H1 (cell line): Measurements from ENCODE around the gene TNNT3. TPM values are rescaled to one million over a fixed set of nuclear protein-coding genes. Genes with fewer than 3 reads are reported as not detected.

Source experiments
- PHF8 ChIP-seq: fragments of 200-600 bp; sonication (generic); conservative IDR thresholded peaks from 2 replicates; pipeline ENCODE4 v1.7.1; 2012; ENCODE audit warnings: low read depth, mild to moderate bottlenecking, inconsistent platforms, low read length, moderate library complexity
- polyA plus RNA-seq, 7 experiments: library from polyadenylated mRNA; depleted of rRNA in 3 of 7; stranded (reverse) in 5 of 7; unstranded in 2 of 7; fragments of >200 nt in 5 of 7; fragments of 200-250 nt in 2 of 7; gene quantifications; 1 replicate in 5 of 7; 2 replicates in 1 of 7; 4 replicates in 1 of 7; pipeline versions ENCODE4 v1.2.1 to v1.2.3, GENCODE V29; 2011 to 2013; ENCODE audit warnings: missing spikeins in 2 of 7, mixed read lengths in 2 of 7
- total RNA-seq: library from RNA; stranded (reverse); fragmentation: NEBNext Ultra II Directional; extraction: Animal tissue kit (Norgen Biotek cat#: 25700); gene quantifications from 2 replicates; pipeline ENCODE4 v1.2.1, GENCODE V29; 2021
- TF ChIP-seq, protein P1 (sequence below): IDR thresholded peaks from 2 replicates; pipeline ENCODE4 v1.6.1; 2012; ENCODE audit warnings: inconsistent platforms

Gene TNNT3
- total and polyA plus RNA-seq, 2 of the 8 experiments (the other 6 are each of a cell fraction or from before 2014, with no cell fraction given), result not detected

DNA sequence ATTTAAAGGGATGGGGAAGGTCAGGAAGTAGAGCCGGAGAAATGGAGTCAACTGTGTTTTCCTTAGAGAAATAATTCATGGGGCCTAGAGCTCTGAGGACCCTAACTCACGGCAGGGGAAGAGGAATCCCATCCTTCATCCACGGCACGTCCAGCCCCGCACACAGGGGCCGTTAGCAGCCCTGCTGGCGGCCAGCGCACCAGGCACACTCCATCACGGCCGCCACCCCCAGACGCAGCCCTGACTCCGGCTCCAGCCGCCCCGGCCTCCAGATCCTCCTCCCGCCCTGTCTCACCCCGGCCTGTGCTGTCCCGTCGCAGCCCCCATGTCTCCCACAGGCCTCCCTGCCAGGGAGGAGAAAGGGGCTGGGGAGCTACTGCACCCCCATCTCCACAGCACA lies 38.9 kb downstream of the TNNT3 start (continued):
- TF ChIP-seq, protein P1, sequence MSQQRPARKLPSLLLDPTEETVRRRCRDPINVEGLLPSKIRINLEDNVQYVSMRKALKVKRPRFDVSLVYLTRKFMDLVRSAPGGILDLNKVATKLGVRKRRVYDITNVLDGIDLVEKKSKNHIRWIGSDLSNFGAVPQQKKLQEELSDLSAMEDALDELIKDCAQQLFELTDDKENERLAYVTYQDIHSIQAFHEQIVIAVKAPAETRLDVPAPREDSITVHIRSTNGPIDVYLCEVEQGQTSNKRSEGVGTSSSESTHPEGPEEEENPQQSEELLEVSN, result no peak
- TF ChIP-seq PHF8, result no peak
